Stimulated activated CD8-positive, alpha-beta memory T cell treated with anti-CD3 and anti-CD28 coated beads, Interleukin-2, amount 100 ng/mL, for 48 hours (primary cell): ENCODE measurements around the gene NDUFS8.
A peak's percentile ranks its signal among the peaks of the same experiment; 100 is the strongest.

ENCODE experiments used
- DNase-seq, 2 donors: peaks; one replicate each; pipeline ENCODE4 v3.0.0-alpha.2; 2020; ENCODE audit warnings: low read depth in 2 of 2

The NDUFS8 gene

GRCh38 chr11:68002938-68003845 is 27.3 kb upstream of the NDUFS8 start:
- DNase-seq = peak; percentile 10 to 22

GRCh38 chr11:68003846-68004550 is 26.5 kb upstream of the NDUFS8 start, which contains the start of gene UNC93B1:
Gene UNC93B1 (minus strand): TSS chr11:68004097. CDS start chr11:68004043, 54 bp downstream.
- peak; percentile 75 to 77 for DNase-seq

- no peak for DNase-seq
These were observed 25.7 kb upstream of the NDUFS8 start for GRCh38 chr11:68004551-68005335.

DNA sequence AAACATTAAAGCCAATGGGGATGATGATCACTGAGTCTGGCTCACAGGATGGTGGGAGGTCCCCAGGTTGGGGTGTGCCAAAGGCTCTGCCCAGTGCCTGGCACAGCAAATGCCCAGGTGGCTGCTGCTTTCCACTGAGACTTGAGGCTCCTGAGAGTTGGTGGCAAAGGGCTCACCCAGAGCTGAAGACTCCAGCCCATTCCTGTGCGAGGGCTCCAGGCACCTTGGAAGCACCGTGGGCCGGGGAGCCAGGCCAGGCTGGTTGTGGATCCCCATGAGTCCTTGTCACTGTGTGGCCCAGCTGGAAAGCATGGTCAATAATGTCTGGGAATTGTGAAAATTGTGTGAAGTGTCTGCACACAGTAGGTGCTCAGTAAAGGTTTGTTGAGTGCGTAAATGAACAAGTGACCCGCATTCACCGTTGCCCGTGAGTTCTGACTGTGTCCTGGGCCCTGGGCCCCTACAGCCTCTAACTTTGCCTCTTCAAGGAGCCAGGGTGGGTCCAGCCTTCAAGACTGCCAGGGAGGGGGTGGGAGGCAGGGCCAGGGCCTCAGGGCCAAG is 23.8 kb upstream of the NDUFS8 start:
- no peak for DNase-seq

- DNase-seq = no peak
These were observed 22.7 kb upstream of the NDUFS8 start for GRCh38 chr11:68007498-68008380.

DNA sequence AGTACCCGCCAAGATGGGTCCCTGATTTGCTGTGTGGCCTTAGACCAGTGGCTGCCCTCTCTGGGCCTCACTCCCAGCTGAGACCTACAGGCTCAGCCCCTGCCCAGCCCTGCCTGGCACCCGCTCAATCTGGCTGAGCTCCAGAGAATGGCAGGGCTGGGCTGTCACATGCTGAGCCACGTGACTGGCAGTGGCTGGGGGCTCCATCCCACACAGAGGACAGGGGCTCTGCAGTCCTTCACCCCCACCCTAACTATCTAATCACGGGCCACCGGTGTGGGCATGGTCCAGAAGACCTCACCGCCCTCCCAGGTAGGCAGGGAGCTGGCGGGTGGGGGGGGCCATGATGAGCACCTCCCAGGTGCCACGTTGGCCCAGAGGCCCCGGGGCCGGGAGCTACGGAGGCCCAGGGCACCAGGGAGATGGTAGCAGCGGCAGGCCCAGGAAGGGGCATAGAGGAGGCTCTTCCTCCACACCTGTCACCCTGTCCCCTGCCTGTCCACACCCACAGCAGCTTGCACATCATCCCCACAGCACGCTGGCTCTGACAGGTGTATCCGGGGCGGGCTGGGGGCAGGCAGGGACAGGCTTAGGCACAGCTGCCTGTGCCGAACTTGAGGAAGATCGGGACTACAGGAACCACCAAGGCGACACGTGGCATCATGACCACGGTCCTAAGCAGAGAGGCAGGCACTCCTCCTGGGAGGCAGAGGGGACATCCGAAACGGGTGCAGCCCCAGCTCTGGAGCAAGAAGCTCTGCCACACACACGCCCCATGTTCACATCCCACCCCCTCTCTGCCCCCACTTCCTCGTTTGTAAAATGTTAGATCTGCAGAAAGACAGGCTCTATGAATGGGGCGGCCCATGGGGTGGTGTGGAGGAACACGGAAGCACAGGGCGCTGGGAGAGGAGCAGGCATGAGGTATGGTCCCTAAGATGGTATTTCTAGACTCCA is 21.8 kb upstream of the NDUFS8 start:
- DNase-seq = no peak

DNA sequence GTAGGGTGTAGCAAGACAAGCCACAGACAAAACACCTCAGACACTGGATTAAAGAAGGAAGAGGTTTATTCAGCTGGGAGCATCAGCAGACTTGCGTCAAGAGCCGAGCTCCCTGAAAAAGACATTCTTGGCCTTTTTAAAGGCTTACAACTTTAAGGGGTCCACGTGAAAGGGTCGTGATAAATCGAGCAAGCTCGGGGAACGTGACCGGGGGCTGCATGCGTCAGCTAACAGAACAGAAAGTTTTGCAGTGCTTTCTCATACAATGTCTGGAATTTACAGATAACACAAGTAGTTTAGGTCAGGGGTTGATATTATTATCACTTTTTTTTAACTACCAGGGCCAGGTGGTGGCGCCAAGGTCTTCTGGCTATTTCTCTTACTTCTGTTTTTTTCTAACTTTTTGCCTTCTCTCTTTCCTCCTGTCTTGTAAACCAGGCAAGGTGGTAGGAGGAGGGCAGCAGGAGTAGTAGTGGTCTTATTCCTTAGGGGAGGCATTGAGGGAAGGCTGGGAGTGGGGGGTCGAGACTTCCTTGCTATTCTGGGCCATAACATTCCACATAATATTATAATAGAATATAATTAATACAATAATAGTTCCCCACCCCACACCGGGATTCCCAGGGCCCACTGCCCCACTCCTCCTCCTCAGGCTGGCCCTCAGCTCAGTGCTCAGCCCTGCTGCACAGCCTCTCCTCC is 20.9 kb upstream of the NDUFS8 start:
- DNase-seq = no peak

DNA sequence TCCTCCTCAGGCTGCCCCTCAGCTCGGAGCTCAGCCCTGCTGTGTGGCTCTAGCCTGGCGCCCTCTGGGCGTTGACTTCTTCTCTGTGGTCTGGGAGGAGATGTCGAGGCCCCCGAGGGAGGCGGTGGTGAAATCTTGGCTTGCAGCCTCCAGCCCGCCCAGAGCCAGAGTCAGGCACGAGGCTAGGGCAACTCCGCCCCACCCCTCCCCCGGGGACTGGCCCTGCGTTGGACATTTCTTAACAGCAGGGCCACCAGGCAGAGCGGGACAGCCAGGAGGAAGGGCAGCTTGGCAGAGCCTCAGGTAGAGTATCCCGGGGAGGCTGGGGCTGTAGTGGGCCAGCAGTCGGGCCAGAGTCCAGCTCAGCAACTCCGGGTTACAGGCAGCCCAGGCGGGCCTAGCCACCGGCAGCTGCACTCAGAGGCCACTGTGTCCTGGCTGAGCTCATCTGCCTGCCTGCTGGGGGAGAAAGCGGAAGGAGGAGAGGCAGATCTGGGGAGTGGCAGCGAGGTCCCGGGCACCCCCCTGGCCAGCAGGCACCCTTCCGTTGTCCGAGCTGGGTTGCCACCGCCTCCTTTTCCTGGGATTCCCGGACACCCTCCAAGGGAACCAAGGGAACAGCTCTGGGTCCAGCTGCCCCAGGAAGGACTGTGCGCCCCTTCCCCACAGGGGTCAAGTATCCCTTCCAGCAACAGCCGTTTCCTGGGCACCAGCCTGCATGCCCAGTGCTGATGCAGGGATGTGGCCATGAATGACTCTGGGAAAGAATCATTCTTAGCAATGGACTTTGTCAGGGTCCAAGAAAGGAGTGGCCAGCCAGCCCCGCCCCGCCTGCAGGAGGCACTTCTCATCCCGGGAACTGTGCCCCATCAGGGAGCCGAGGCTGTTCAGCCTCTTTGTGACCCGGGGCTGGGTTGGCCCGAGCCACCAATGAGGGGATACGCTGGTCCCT is 20.1 kb upstream of the NDUFS8 start, which contains the start of gene ALDH3B1:
Gene ALDH3B1, plus strand, starts transcription at position 238 of the 952 bp plus-strand sequence. CDS start 4,971 bp downstream, outside the sequence.
- no peak for DNase-seq

DNA sequence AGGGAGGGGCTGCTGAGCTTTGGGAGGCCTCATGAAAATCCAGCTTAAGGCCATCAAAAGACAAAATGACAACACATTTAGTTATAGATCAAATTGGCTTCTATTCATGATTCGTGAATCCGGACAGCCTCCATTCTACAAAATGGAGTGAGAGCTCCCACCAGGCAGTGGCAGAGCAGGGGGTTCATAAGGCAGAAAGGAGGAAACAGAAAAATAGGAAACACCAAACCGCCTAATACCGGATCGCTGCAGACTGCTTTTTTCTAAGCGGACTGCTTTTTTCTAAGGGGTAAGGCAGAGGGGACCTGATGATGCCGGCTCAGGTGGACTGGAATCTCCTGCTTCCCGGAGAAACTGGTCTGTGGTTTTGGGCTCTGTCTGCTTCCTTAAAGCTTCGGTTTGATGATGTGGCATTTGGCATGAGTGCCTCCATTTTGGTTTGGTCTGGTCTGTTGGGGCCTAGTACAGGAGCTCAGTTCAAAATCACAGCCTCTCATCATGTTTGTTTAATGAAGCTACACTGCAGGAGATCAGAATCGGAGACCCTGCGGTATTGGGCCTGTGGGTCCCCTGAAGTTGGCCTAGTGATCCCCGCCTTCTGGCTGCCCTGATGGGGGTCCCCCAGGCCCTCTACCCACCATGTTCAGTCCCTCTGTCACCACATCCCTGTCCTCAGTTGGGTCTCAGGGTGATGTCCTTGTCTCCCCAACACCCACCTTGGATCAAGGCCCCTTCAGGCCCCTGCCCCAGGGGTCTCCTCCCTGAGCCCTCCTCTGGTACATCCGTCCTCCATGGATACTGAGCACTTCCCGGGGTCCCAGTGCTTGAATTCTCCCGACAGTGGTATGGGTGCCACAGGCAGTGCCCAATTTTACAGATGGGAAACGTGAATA is 19.2 kb upstream of the NDUFS8 start:
- DNase-seq = no peak

DNA sequence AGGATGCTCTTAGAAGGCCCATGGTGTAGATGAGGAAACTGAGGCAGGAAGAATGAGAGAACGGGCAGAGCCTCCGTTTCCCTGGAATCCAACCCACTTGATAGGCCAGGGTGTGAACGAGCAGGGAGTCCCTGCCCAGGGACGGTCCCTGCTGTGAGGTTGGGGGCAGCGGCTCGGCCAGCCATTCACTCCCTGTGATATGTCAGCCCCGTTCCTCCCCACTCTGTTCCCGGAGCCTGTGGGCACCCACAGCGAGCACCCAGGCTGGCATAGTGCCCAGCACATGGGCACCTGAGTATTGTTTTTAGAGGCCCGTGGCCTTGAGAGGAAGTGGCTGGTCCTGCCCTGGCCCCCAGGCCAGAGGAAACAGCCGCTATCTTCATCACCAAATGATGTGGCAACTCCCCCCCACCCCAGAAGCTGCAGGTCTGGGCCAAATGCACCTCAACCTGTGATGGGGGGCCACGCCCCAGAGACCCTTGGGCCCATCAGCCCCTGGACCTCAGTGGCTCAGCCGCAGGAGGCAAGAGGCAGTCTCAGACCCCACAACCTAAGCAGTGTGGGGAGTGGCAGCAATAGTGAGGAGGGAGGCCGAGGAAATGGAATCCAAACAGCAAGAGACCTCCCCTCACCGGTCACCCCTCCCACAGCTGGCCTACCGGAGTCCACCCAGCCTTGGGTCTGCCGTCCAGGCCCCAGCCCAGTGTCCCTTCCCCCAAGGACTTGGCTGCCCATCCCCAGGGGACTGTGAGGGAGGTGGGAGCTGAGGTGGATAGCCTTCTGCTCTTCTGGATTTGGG is 18.2 kb upstream of the NDUFS8 start:
- no peak for DNase-seq

DNA sequence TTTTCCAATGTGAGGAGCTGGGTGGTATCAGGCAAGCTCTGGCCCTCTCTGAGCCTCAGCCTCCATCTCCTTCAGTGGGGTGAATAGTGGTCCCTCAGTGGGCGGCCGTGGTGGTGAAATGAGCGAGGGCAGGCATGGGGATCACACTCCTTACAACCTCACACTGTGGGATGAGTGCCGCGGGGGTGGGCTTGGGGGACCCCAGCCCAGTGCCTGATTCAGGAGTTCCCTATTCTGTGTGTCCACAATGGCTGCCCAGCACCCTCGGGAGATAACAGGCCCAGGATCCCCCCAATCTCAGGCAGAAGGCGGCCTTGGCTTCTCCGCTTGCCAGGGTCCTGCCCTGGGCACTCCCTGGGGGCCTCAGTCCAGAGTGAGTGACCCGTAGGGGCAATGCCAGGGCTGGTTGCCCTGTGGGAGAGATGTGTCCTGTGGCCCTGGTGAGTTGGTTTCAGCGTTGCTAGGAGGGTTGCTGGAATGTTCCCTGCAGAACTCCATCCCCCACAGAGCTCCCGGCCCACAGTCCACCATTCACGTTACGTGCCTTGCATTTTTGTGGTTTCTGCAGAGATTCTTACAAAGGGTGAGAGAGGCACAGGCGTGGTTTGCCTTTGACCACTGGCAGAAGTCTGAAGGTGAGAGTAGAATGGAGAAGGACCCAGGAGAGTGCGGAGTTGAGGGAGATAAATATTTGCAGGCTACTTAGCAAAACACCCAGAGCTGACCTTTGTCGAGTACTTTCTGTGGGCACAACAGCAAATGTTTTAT is 17.5 kb upstream of the NDUFS8 start:
- DNase-seq = no peak

DNA sequence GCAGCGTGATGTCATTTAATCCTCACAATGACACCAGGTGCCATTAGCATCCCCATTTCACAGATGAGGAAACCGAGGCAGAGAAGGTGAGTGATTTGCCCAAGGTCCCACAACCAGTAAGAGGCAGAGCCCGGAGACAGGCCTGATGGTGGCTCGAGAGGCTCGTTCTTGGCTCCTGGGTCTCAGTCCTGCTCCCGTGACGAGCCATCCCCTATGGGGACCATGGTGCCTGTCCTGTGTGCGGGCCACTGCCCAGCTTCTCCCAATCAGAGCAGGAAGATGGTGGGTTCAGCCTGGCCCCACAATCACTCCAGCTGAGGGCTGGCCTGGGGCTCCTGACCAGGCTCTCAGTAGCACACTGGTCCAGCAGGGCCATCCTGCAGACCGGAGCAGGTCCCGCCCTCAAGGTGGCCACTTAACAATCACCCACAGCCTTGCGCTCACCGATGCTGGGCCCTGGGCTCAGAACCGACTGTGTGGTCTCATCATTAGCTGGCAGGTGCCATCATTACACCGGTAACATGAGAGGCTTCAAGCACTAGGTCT is 16.8 kb upstream of the NDUFS8 start:
- DNase-seq = no peak

GRCh38 chr11:68014157-68014946 is 16.1 kb upstream of the NDUFS8 start:
- DNase-seq = no peak

- DNase-seq = no peak
These were observed 15.5 kb upstream of the NDUFS8 start for GRCh38 chr11:68014947-68015447.
